ENCODE measurements around the gene GNAS-AS1.

Gene GNAS-AS1

GRCh38 chr20:58788896-58789544, 61.7 kb downstream of the GNAS-AS1 start:
- Mint-ChIP-seq H3K4me1 (ENCODE audit: low read depth) (no peaks in the 10 kb centered on the region), H3K9me3 (no peaks in the 10 kb centered on the region), H3K27ac (no peak overlapping the region), H3K4me3 (no peak overlapping the region), H3K27me3 (ENCODE audit: low read depth) (peaks cover 16% of the 10 kb centered on the region), H3K36me3 (ENCODE audit: low read depth) (no peaks in the 10 kb centered on the region)

DNA sequence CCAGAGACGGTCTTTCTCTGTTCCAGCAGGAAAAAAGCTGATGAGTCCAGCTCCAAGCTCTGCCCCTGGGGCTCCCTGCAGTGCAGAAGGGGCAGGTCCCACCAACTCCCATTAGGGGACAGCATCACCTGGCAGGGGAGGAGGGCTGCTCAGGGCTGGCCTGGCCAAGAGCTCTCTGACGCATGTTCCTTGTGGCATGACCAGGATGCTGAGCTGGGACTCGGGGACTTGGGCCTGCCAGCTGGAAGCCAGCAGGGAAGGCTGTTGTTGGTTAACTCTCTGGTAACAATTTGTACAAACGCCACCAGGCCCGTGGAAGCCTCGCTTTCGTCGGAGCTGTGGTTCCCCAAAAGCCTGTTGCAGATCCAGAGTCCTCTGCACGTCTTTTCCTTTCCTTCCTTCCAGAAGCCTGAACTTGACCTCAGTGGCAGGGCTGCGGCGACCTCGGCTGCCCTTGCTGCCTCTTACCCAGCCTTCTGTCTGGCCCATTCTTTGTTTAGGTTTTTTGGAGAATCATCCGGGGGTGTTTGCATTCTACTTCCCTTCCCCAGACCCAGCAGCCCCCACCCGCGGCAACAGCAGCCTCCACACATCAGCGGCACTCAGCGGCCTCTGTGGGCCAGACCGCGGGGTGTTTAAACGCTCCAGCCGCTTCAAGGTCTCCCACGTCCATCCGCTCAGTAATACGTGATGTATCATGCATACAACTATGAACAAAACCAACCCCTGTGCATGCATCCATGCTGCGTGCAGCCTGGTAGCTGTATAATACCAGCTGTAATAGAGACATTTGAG, 63.3 kb downstream of the GNAS-AS1 start:
- Mint-ChIP-seq H3K27me3 (ENCODE audit: low read depth) (peaks cover 17% of the 10 kb centered on the region), H3K9me3 (no peaks in the 10 kb centered on the region), H3K4me3 (no peak overlapping the region)

DNA sequence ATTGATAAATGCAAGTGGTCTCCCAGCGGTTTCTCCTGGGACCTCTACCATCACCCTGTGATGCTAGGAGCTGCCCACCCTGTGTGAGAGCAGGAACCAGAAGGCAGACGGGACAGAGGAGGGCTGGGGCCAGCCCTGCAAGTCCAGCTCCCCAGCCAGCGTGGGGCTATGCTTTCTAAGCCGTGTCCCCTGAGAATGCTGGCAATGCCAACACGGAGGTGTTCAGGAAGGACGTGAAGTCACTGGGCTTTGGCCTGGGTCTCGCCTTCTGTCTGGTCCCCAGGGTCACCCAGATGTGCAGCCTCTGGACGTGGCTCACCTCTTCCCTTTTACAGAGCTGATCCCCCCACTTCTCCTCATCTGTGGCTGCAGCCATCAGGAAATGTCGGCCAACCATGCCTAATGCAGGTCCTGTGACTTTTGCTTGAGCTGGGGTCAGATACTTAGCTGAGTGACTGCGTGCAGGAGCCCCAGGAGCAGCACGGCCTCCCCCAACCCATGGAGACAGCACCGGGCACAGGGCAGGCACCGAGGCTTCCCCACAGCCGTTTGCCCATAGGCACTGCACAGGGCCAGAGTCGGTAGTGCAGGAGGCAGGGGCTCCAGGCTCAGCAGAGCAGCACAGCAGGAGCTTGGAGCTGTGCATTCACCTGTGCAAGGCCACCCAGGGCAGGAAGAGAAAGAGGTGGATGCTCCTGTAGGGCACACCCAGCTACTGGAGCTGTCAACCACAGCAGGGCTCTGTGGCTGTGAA, 66.2 kb downstream of the GNAS-AS1 start:
- no peak overlapping the region for H3K27ac Mint-ChIP-seq
- no peaks in the 10 kb centered on the region for H3K36me3 Mint-ChIP-seq (ENCODE audit: low read depth)
- H3K4me3 Mint-ChIP-seq = no peak overlapping the region
- H3K27me3 Mint-ChIP-seq (ENCODE audit: low read depth) = peaks cover 29% of the 10 kb centered on the region
- no peaks in the 10 kb centered on the region for H3K4me1 Mint-ChIP-seq (ENCODE audit: low read depth)
- no peaks in the 10 kb centered on the region for H3K9me3 Mint-ChIP-seq

More for the DNA sequence above, 63.3 kb downstream of the GNAS-AS1 start:
- Mint-ChIP-seq H3K36me3 (ENCODE audit: low read depth) (no peaks in the 10 kb centered on the region), H3K4me1 (ENCODE audit: low read depth) (no peaks in the 10 kb centered on the region), H3K27ac (no peak overlapping the region)

- Mint-ChIP-seq H3K4me1 (ENCODE audit: low read depth) (no peaks in the 10 kb centered on the region), H3K4me3 (no peak overlapping the region), H3K27me3 (ENCODE audit: low read depth) (peaks cover 34% of the 10 kb centered on the region), H3K9me3 (no peaks in the 10 kb centered on the region), H3K27ac (no peak overlapping the region), H3K36me3 (ENCODE audit: low read depth) (no peaks in the 10 kb centered on the region)
Observed at GRCh38 chr20:58783511-58784011, 67.1 kb downstream of the GNAS-AS1 start.

DNA sequence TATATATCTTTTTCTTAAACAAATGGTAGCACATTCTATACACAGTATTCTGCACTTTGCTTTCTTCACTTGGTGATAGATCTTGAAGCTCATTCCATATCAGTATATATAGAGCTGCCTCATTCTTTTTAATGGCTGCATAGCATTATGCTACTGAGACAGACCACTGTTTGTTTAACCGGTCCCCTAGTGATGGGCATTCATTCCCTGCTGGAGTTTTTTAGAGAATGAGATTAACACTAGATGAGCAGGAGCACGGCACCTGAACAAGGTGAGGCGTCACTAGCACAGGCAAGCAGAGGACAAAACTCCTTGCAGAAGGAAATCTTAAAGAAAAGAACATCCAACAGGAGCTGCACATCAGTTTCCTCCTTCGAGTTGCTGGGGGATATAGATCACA, 69.6 kb downstream of the GNAS-AS1 start:
- H3K27me3 Mint-ChIP-seq (ENCODE audit: low read depth) = peaks cover 43% of the 10 kb centered on the region

DNA sequence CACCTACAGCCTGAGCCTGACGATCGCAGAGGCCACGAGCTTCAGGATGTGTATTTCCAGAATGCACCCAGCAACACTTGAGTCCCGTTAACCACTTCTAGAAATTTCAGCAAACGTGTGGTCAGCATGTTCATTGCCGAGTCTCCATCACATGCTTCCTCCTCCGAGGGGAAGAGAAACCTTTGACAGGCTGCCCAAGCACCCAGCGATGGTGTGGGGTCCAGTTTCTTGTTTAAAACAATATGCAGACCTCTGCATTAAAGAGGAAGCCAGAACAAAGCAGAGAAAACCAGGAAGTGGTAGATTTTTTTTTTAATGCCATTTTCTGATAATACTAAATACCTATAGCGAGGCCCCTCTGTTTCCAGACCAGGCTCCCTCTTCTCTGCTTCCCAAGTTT, 71.9 kb downstream of the GNAS-AS1 start:
- H3K27ac Mint-ChIP-seq = no peak overlapping the region
- no peak overlapping the region for H3K4me3 Mint-ChIP-seq
- no peaks in the 10 kb centered on the region for H3K9me3 Mint-ChIP-seq
- H3K4me1 Mint-ChIP-seq (ENCODE audit: low read depth) = no peaks in the 10 kb centered on the region
- no peaks in the 10 kb centered on the region for H3K36me3 Mint-ChIP-seq (ENCODE audit: low read depth)
- H3K27me3 Mint-ChIP-seq (ENCODE audit: low read depth) = peaks cover 43% of the 10 kb centered on the region

More for the DNA sequence above, 69.6 kb downstream of the GNAS-AS1 start:
- H3K9me3 Mint-ChIP-seq = no peaks in the 10 kb centered on the region
- no peaks in the 10 kb centered on the region for H3K4me1 Mint-ChIP-seq (ENCODE audit: low read depth)
- H3K36me3 Mint-ChIP-seq (ENCODE audit: low read depth) = no peaks in the 10 kb centered on the region
- no peak overlapping the region for H3K27ac Mint-ChIP-seq
- H3K4me3 Mint-ChIP-seq = no peak overlapping the region

DNA sequence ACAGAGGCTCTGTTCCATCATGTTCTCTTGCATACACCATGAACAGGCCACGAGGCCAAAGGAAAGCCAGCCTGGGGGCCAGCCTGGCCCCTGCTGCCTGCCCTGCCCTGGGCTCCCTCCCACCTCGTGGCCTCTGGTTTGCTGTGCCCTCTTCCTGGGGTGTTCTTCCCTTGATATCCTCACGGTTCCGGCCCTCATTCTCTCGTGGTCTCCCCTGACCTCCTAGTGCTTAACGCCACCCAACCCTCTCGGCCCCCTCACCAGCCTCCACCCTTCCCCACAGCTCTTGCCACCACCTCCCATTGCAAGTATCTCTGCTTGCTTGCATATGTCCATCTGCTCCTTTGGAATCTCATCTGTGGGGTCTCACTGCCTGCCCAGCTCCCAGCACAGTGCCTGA, 73.0 kb downstream of the GNAS-AS1 start:
- no peak overlapping the region for H3K27ac Mint-ChIP-seq
- no peaks in the 10 kb centered on the region for H3K4me1 Mint-ChIP-seq (ENCODE audit: low read depth)
- H3K4me3 Mint-ChIP-seq = no peak overlapping the region
- no peaks in the 10 kb centered on the region for H3K9me3 Mint-ChIP-seq
- peaks cover 41% of the 10 kb centered on the region for H3K27me3 Mint-ChIP-seq (ENCODE audit: low read depth)
- H3K36me3 Mint-ChIP-seq (ENCODE audit: low read depth) = no peaks in the 10 kb centered on the region

- H3K9me3 Mint-ChIP-seq = no peaks in the 10 kb centered on the region
- H3K36me3 Mint-ChIP-seq (ENCODE audit: low read depth) = no peaks in the 10 kb centered on the region
- H3K27me3 Mint-ChIP-seq (ENCODE audit: low read depth) = peaks cover 34% of the 10 kb centered on the region
- H3K4me1 Mint-ChIP-seq (ENCODE audit: low read depth) = no peaks in the 10 kb centered on the region
- H3K27ac Mint-ChIP-seq = no peak overlapping the region
- H3K4me3 Mint-ChIP-seq = no peak overlapping the region
Observed at GRCh38 chr20:58776109-58776508, 74.6 kb downstream of the GNAS-AS1 start.

- Mint-ChIP-seq H3K4me3 (no peak overlapping the region), H3K27me3 (ENCODE audit: low read depth) (peaks cover 34% of the 10 kb centered on the region), H3K4me1 (ENCODE audit: low read depth) (no peaks in the 10 kb centered on the region), H3K36me3 (ENCODE audit: low read depth) (no peaks in the 10 kb centered on the region), H3K27ac (no peak overlapping the region), H3K9me3 (no peaks in the 10 kb centered on the region)
Observed at GRCh38 chr20:58775371-58775770, 75.3 kb downstream of the GNAS-AS1 start.

GRCh38 chr20:58774667-58775263, 75.9 kb downstream of the GNAS-AS1 start:
- Mint-ChIP-seq H3K4me1 (ENCODE audit: low read depth) (no peaks in the 10 kb centered on the region), H3K27me3 (ENCODE audit: low read depth) (peaks cover 34% of the 10 kb centered on the region), H3K27ac (no peak overlapping the region), H3K4me3 (no peak overlapping the region), H3K9me3 (no peaks in the 10 kb centered on the region), H3K36me3 (ENCODE audit: low read depth) (no peaks in the 10 kb centered on the region)

- Mint-ChIP-seq H3K36me3 (ENCODE audit: low read depth) (no peaks in the 10 kb centered on the region), H3K27me3 (ENCODE audit: low read depth) (peaks cover 33% of the 10 kb centered on the region), H3K27ac (no peak overlapping the region), H3K4me3 (no peak overlapping the region), H3K9me3 (no peaks in the 10 kb centered on the region), H3K4me1 (ENCODE audit: low read depth) (no peaks in the 10 kb centered on the region)
Observed at GRCh38 chr20:58774214-58774613, 76.5 kb downstream of the GNAS-AS1 start.

GRCh38 chr20:58772786-58773185, 77.9 kb downstream of the GNAS-AS1 start:
- H3K27me3 Mint-ChIP-seq (ENCODE audit: low read depth) = peaks cover 28% of the 10 kb centered on the region
- no peaks in the 10 kb centered on the region for H3K4me1 Mint-ChIP-seq (ENCODE audit: low read depth)
- H3K27ac Mint-ChIP-seq = no peak overlapping the region
- H3K4me3 Mint-ChIP-seq = no peak overlapping the region
- H3K36me3 Mint-ChIP-seq (ENCODE audit: low read depth) = no peaks in the 10 kb centered on the region
- H3K9me3 Mint-ChIP-seq = no peaks in the 10 kb centered on the region

Data from T-helper 1 cell treated with Interleukin-12 subunit alpha and Interleukin-12 subunit beta and Interleukin-4 antibody, amounts not matched to agents 30 μg/mL and 1 μg/mL, for 36 hours (primary cell).